Vagina (tissue), 2 donors: ENCODE results near the gene RSPH10B2.
"Not testable (repeated sequence)": the region's sequence is repeated elsewhere in the genome, so short reads cannot be mapped to it uniquely, and the experiment has no call there.

Experiments
- CTCF ChIP-seq, 3 experiments: fragments of 450-650 bp in 2 of 3; fragments of 200-600 bp in 1 of 3; sonication (generic) in 1 of 3; IDR thresholded peaks; one replicate each; pipeline ENCODE4 v1.5.1; 2017 to 2019; ENCODE audit warnings: antibody characterized with exemption in 3 of 3, mild to moderate bottlenecking in 2 of 3, moderate library complexity in 2 of 3
- POLR2A ChIP-seq, 2 donors: fragments of 450-650 bp; IDR thresholded peaks; one replicate each; pipeline ENCODE4 v1.6.1; 2017; ENCODE audit warnings: antibody characterized with exemption in 2 of 2, mild to moderate bottlenecking in 2 of 2, moderate library complexity in 2 of 2

- TF ChIP-seq CTCF, POLR2A (IDR thresholded peaks at IDR 0.05): not testable (repeated sequence)
These were observed 71.6 kb downstream of the RSPH10B2 start for GRCh38 chr7:6825236-6826125.
